WERI-Rb-1 (cell line): Measurements from ENCODE around the gene COBL.
A peak's percentile ranks its signal among the peaks of the same experiment; 100 is the strongest.

Experiments
- DNase-seq: peaks from one replicate; pipeline ENCODE4 v3.0.0-alpha.2; 2020
- H3K27ac ChIP-seq: fragments of 250-450 bp; sonication (Bioruptor Pico); 2 replicates; pipeline ENCODE4 v1.5.1; 2020; ENCODE audit warnings: mild to moderate bottlenecking, moderate library complexity
- H3K27me3 ChIP-seq: fragments of 250-450 bp; sonication (Bioruptor Pico); 2 replicates; pipeline ENCODE4 v1.5.1; 2021; ENCODE audit warnings: mild to moderate bottlenecking, low read depth, moderate library complexity; ENCODE audit not compliant: insufficient read depth, severe bottlenecking
- H3K36me3 ChIP-seq: fragments of 250-450 bp; sonication (Bioruptor Pico); 2 replicates; pipeline ENCODE4 v1.5.1; 2020; ENCODE audit warnings: mild to moderate bottlenecking, moderate library complexity
- H3K4me3 ChIP-seq: 2 replicates; pipeline ENCODE4 v1.5.1; 2011; ENCODE audit warnings: low read depth, mild to moderate bottlenecking, control low read depth, low read length
- H3K9me3 ChIP-seq: fragments of 250-450 bp; sonication (Bioruptor Pico); 2 replicates; pipeline ENCODE4 v1.5.1; 2021; ENCODE audit warnings: mild to moderate bottlenecking, moderate library complexity; ENCODE audit not compliant: severe bottlenecking
- CTCF ChIP-seq: IDR thresholded peaks from 2 replicates; pipeline ENCODE4 v1.5.1; 2011; ENCODE audit warnings: low read depth, mild to moderate bottlenecking, control low read depth, inconsistent platforms, low read length

COBL gene

GRCh38 chr7:50983850-50984249 is 332.8 kb downstream of the COBL start:
- no peak overlapping the region for H3K27ac ChIP-seq
- no peak overlapping the region for H3K4me3 ChIP-seq
- H3K36me3 ChIP-seq = no peaks in the 10 kb centered on the region
- H3K27me3 ChIP-seq = peaks cover 16% of the 10 kb centered on the region
- no peak for DNase-seq
- no peaks in the 10 kb centered on the region for H3K9me3 ChIP-seq
- TF ChIP-seq CTCF = no peak

- Histone ChIP-seq H3K4me3 (no peak overlapping the region), H3K9me3 (no peaks in the 10 kb centered on the region), H3K36me3 (no peaks in the 10 kb centered on the region), H3K27ac (no peak overlapping the region), H3K27me3 (peaks cover 16% of the 10 kb centered on the region)
- 0 out of 2 replicates have a peak, but pooled peaks have one; percentile 8 for TF ChIP-seq CTCF
- DNase-seq = no peak
Observed at GRCh38 chr7:50982626-50983025, 334.0 kb downstream of the COBL start.

- Histone ChIP-seq H3K9me3 (no peaks in the 10 kb centered on the region), H3K36me3 (no peaks in the 10 kb centered on the region), H3K27ac (no peak overlapping the region), H3K27me3 (peaks cover 16% of the 10 kb centered on the region), H3K4me3 (no peak overlapping the region)
- DNase-seq = no peak
- TF ChIP-seq CTCF = no peak
Observed at GRCh38 chr7:50981743-50982142, 334.9 kb downstream of the COBL start.

DNA sequence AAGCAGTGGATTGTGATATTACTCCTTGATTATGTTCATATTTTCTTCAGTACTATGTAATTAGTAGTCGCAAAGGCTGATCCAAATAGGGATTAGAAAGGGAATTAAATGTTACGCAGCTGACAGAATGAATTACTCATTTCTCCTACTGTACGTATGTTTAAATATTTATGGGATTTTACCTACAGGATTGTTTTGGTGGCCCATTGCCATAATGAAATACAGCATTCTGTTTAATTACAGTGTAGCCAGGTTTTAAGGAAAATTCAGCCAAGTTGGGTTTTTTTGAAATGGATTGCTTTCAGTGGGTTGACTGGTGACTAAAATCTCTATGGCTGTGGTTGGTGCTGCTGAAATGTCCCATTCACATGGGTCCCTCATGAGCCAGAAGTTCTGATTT is 336.2 kb downstream of the COBL start:
- H3K9me3 ChIP-seq = no peaks in the 10 kb centered on the region
- peaks cover 12% of the 10 kb centered on the region for H3K27me3 ChIP-seq
- no peaks in the 10 kb centered on the region for H3K36me3 ChIP-seq
- no peak for TF ChIP-seq CTCF
- H3K27ac ChIP-seq = no peak overlapping the region
- no peak for DNase-seq
- no peak overlapping the region for H3K4me3 ChIP-seq

DNA sequence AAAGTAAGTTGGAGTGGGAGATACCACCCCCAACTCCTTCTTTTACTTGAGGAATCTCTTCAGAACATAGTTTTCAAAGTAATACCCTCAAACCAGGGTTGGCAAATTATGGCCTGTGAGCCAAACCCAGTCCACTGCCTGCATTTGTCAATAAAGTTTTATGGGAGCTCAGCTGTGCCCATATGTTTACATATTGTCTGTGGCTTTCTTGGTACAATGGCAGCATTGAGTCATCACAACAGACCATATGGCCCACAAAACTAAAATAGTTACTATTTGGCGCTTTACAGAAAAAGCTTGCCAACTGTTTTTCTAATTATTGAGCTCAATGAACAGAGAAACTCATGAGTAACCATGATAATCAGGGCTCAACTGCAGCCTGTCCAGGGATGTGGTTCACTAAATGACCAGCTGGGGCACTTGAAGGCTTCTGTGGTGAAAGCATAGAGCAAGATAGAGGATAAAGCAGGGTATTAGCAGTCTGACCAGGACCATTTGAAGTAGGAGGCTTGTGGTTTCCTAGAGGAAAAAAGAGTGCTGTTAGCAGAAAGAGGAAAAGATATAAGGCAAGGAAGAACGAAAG is 337.9 kb downstream of the COBL start:
- TF ChIP-seq CTCF = peak; percentile 32; the same call in 1 of the 2 replicates
- Histone ChIP-seq H3K4me3 (no peak overlapping the region), H3K36me3 (no peaks in the 10 kb centered on the region), H3K27ac (no peak overlapping the region), H3K27me3 (peaks cover 12% of the 10 kb centered on the region), H3K9me3 (no peaks in the 10 kb centered on the region)
- DNase-seq = peak; percentile 24

GRCh38 chr7:50977421-50977820 is 339.2 kb downstream of the COBL start:
- Histone ChIP-seq H3K27me3 (peaks cover 22% of the 10 kb centered on the region), H3K4me3 (no peak overlapping the region), H3K27ac (no peak overlapping the region), H3K9me3 (no peaks in the 10 kb centered on the region), H3K36me3 (no peaks in the 10 kb centered on the region)
- DNase-seq = no peak
- no peak for TF ChIP-seq CTCF
